ENCODE results near the gene RPUSD1.

Gene RPUSD1

GRCh38 chr16:769184-769784, 18.9 kb downstream of the RPUSD1 start:
- no peaks in the 10 kb centered on the region for H3K9me3 ChIP-seq (ENCODE audit: insufficient read depth, low read depth, low read length)
- no peaks in the 10 kb centered on the region for H3K4me1 ChIP-seq (ENCODE audit: insufficient read depth, low read length)
- no peak overlapping the region for H3K9ac ChIP-seq (ENCODE audit: low read depth, low read length)
- WGBS = 93% methylated on average over 15 of the region's 20 CpGs
- no peak overlapping the region for H3K4me3 ChIP-seq (ENCODE audit: low read length)
- no peaks in the 10 kb centered on the region for H3K27me3 ChIP-seq (ENCODE audit: insufficient read depth, low read length)
- H3K27ac ChIP-seq (ENCODE audit: low read depth, low read length) = no peak overlapping the region
- no peaks in the 10 kb centered on the region for H3K36me3 ChIP-seq (ENCODE audit: insufficient read depth, low read length)

GRCh38 chr16:768428-768827, 19.8 kb downstream of the RPUSD1 start:
- no peak overlapping the region for H3K27ac ChIP-seq (ENCODE audit: low read depth, low read length)
- H3K9me3 ChIP-seq (ENCODE audit: insufficient read depth, low read depth, low read length) = no peaks in the 10 kb centered on the region
- H3K36me3 ChIP-seq (ENCODE audit: insufficient read depth, low read length) = no peaks in the 10 kb centered on the region
- H3K4me3 ChIP-seq (ENCODE audit: low read length) = no peak overlapping the region
- 91% methylated on average over 21 of the region's 21 CpGs for WGBS
- no peaks in the 10 kb centered on the region for H3K27me3 ChIP-seq (ENCODE audit: insufficient read depth, low read length)
- H3K4me1 ChIP-seq (ENCODE audit: insufficient read depth, low read length) = no peaks in the 10 kb centered on the region
- H3K9ac ChIP-seq (ENCODE audit: low read depth, low read length) = no peak overlapping the region

GRCh38 chr16:767743-768235, 20.4 kb downstream of the RPUSD1 start:
- Histone ChIP-seq H3K27me3 (ENCODE audit: insufficient read depth, low read length) (no peaks in the 10 kb centered on the region), H3K27ac (ENCODE audit: low read depth, low read length) (no peak overlapping the region), H3K9ac (ENCODE audit: low read depth, low read length) (no peak overlapping the region), H3K4me1 (ENCODE audit: insufficient read depth, low read length) (no peaks in the 10 kb centered on the region), H3K4me3 (ENCODE audit: low read length) (no peak overlapping the region), H3K36me3 (ENCODE audit: insufficient read depth, low read length) (no peaks in the 10 kb centered on the region), H3K9me3 (ENCODE audit: insufficient read depth, low read depth, low read length) (no peaks in the 10 kb centered on the region)
- WGBS = 76% methylated on average over 6 of the region's 38 CpGs

- Histone ChIP-seq H3K4me3 (ENCODE audit: low read length) (no peak overlapping the region), H3K9ac (ENCODE audit: low read depth, low read length) (no peak overlapping the region), H3K36me3 (ENCODE audit: insufficient read depth, low read length) (no peaks in the 10 kb centered on the region), H3K27ac (ENCODE audit: low read depth, low read length) (no peak overlapping the region), H3K4me1 (ENCODE audit: insufficient read depth, low read length) (no peaks in the 10 kb centered on the region), H3K27me3 (ENCODE audit: insufficient read depth, low read length) (no peaks in the 10 kb centered on the region), H3K9me3 (ENCODE audit: insufficient read depth, low read depth, low read length) (no peaks in the 10 kb centered on the region)
- WGBS = 88% methylated on average over 34 of the region's 48 CpGs
Observed at GRCh38 chr16:766820-767640, 21.2 kb downstream of the RPUSD1 start.

- H3K36me3 ChIP-seq (ENCODE audit: insufficient read depth, low read length) = no peaks in the 10 kb centered on the region
- WGBS = 94% methylated on average over 28 of the region's 29 CpGs
- no peaks in the 10 kb centered on the region for H3K4me1 ChIP-seq (ENCODE audit: insufficient read depth, low read length)
- no peak overlapping the region for H3K9ac ChIP-seq (ENCODE audit: low read depth, low read length)
- H3K27ac ChIP-seq (ENCODE audit: low read depth, low read length) = no peak overlapping the region
- no peak overlapping the region for H3K4me3 ChIP-seq (ENCODE audit: low read length)
- H3K9me3 ChIP-seq (ENCODE audit: insufficient read depth, low read depth, low read length) = no peaks in the 10 kb centered on the region
- H3K27me3 ChIP-seq (ENCODE audit: insufficient read depth, low read length) = no peaks in the 10 kb centered on the region
Observed at GRCh38 chr16:766008-766819, 22.0 kb downstream of the RPUSD1 start.

- Histone ChIP-seq H3K9me3 (ENCODE audit: insufficient read depth, low read depth, low read length) (no peaks in the 10 kb centered on the region), H3K9ac (ENCODE audit: low read depth, low read length) (no peak overlapping the region), H3K36me3 (ENCODE audit: insufficient read depth, low read length) (no peaks in the 10 kb centered on the region), H3K27me3 (ENCODE audit: insufficient read depth, low read length) (no peaks in the 10 kb centered on the region), H3K27ac (ENCODE audit: low read depth, low read length) (no peak overlapping the region), H3K4me1 (ENCODE audit: insufficient read depth, low read length) (no peaks in the 10 kb centered on the region), H3K4me3 (ENCODE audit: low read length) (no peak overlapping the region)
- WGBS = 95% methylated on average over 29 of the region's 29 CpGs
Observed at GRCh38 chr16:765488-765865, 22.7 kb downstream of the RPUSD1 start.

- H3K4me3 ChIP-seq (ENCODE audit: low read length) = no peak overlapping the region
- no peaks in the 10 kb centered on the region for H3K9me3 ChIP-seq (ENCODE audit: insufficient read depth, low read depth, low read length)
- no peaks in the 10 kb centered on the region for H3K27me3 ChIP-seq (ENCODE audit: insufficient read depth, low read length)
- no peak overlapping the region for H3K9ac ChIP-seq (ENCODE audit: low read depth, low read length)
- 94% methylated on average over 38 of the region's 38 CpGs for WGBS
- H3K4me1 ChIP-seq (ENCODE audit: insufficient read depth, low read length) = no peaks in the 10 kb centered on the region
- no peaks in the 10 kb centered on the region for H3K36me3 ChIP-seq (ENCODE audit: insufficient read depth, low read length)
- H3K27ac ChIP-seq (ENCODE audit: low read depth, low read length) = no peak overlapping the region
Observed at GRCh38 chr16:764848-765487, 23.2 kb downstream of the RPUSD1 start.

GRCh38 chr16:764184-764750, 23.9 kb downstream of the RPUSD1 start:
- no peaks in the 10 kb centered on the region for H3K27me3 ChIP-seq (ENCODE audit: insufficient read depth, low read length)
- WGBS = 91% methylated on average over 20 of the region's 20 CpGs
- no peak overlapping the region for H3K9ac ChIP-seq (ENCODE audit: low read depth, low read length)
- H3K4me1 ChIP-seq (ENCODE audit: insufficient read depth, low read length) = no peaks in the 10 kb centered on the region
- no peaks in the 10 kb centered on the region for H3K36me3 ChIP-seq (ENCODE audit: insufficient read depth, low read length)
- no peak overlapping the region for H3K4me3 ChIP-seq (ENCODE audit: low read length)
- no peak overlapping the region for H3K27ac ChIP-seq (ENCODE audit: low read depth, low read length)
- H3K9me3 ChIP-seq (ENCODE audit: insufficient read depth, low read depth, low read length) = no peaks in the 10 kb centered on the region

- Histone ChIP-seq H3K9ac (ENCODE audit: low read depth, low read length) (no peak overlapping the region), H3K4me3 (ENCODE audit: low read length) (no peak overlapping the region), H3K9me3 (ENCODE audit: insufficient read depth, low read depth, low read length) (no peaks in the 10 kb centered on the region), H3K27ac (ENCODE audit: low read depth, low read length) (no peak overlapping the region), H3K36me3 (ENCODE audit: insufficient read depth, low read length) (no peaks in the 10 kb centered on the region), H3K27me3 (ENCODE audit: insufficient read depth, low read length) (no peaks in the 10 kb centered on the region), H3K4me1 (ENCODE audit: insufficient read depth, low read length) (no peaks in the 10 kb centered on the region)
- 94% methylated on average over 20 of the region's 21 CpGs for WGBS
Observed at GRCh38 chr16:763369-764183, 24.6 kb downstream of the RPUSD1 start.

- no peak overlapping the region for H3K9ac ChIP-seq (ENCODE audit: low read depth, low read length)
- H3K27ac ChIP-seq (ENCODE audit: low read depth, low read length) = no peak overlapping the region
- 90% methylated on average over 17 of the region's 17 CpGs for WGBS
- no peaks in the 10 kb centered on the region for H3K9me3 ChIP-seq (ENCODE audit: insufficient read depth, low read depth, low read length)
- no peaks in the 10 kb centered on the region for H3K36me3 ChIP-seq (ENCODE audit: insufficient read depth, low read length)
- no peaks in the 10 kb centered on the region for H3K4me1 ChIP-seq (ENCODE audit: insufficient read depth, low read length)
- H3K4me3 ChIP-seq (ENCODE audit: low read length) = no peak overlapping the region
- no peaks in the 10 kb centered on the region for H3K27me3 ChIP-seq (ENCODE audit: insufficient read depth, low read length)
Observed at GRCh38 chr16:762595-763268, 25.4 kb downstream of the RPUSD1 start.
